ENCODE measurements around the gene CLTCL1.

The CLTCL1 gene

DNA sequence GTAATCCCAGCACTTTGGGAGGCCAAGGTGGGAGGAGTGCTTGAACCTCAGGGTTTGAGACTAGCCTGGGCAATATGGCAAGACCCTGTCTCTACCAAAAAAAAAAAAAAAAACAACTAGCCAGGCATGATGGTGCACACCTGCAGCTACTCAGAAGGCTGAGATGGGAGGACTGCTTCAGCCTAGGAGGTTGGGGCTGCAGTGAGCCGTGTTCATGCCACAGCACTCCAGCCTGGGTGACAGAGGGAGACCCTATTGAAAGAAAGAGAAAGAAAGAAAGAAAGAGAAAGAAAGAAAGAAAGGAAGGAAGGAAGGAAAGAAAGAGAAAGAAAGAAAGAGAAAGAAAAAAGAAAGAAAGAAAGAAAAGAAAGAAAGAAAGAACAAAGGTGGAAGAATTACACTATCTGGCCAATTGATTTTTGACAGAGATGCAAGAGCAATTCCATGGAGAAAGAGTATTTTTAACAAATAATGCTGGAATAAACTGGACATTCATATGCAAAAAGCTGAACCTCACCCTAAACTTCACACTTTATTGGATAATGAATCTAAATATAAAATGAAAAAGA lies 79.1 kb downstream of the CLTCL1 start:
- no peak overlapping the region for H3K4me3 ChIP-seq (ENCODE audit: low read depth, low read length)
- no peak for DNase-seq (ENCODE audit: low read depth)
- TF ChIP-seq, protein P1, sequence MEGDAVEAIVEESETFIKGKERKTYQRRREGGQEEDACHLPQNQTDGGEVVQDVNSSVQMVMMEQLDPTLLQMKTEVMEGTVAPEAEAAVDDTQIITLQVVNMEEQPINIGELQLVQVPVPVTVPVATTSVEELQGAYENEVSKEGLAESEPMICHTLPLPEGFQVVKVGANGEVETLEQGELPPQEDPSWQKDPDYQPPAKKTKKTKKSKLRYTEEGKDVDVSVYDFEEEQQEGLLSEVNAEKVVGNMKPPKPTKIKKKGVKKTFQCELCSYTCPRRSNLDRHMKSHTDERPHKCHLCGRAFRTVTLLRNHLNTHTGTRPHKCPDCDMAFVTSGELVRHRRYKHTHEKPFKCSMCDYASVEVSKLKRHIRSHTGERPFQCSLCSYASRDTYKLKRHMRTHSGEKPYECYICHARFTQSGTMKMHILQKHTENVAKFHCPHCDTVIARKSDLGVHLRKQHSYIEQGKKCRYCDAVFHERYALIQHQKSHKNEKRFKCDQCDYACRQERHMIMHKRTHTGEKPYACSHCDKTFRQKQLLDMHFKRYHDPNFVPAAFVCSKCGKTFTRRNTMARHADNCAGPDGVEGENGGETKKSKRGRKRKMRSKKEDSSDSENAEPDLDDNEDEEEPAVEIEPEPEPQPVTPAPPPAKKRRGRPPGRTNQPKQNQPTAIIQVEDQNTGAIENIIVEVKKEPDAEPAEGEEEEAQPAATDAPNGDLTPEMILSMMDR (IDR thresholded peaks at IDR 0.05; ENCODE audit: control insufficient read depth, extremely low read depth, insufficient read depth): no peak

GRCh38 chr22:19210188-19210587 lies 81.3 kb downstream of the CLTCL1 start:
- TF ChIP-seq, protein P1 (IDR thresholded peaks at IDR 0.05; ENCODE audit: control insufficient read depth, extremely low read depth, insufficient read depth): no peak
- no peak for DNase-seq (ENCODE audit: low read depth)
- no peak overlapping the region for H3K4me3 ChIP-seq (ENCODE audit: low read depth, low read length)

DNA sequence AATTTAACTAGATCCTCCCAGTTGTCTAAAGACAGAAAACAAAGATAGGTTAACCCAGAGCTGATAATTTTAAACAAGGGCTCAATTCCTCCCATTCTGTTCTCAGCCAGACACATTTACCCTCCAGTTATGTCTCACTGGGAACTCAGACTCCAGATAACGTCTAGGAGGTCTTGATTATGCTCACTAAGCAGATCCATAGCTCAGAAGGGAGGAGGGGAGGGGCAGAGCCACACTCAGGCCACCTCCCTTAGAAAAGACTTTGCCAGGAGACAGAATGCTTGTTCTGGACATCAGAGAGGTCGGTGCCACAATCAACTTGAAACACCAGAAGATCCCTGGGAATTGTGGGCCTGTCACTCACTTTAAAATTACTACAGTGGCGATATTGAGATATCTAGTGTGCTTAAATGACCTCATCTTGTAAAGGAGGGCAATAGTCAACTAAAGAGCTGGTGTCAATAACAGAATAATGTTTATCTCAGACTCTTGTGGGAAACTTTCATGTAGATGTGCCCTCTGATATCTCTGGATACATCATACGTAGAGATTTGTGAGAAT lies 83.2 kb downstream of the CLTCL1 start:
- TF ChIP-seq, protein P1 (IDR thresholded peaks at IDR 0.05; ENCODE audit: control insufficient read depth, extremely low read depth, insufficient read depth): no peak
- no peak for DNase-seq (ENCODE audit: low read depth)
- no peak overlapping the region for H3K4me3 ChIP-seq (ENCODE audit: low read depth, low read length)

GRCh38 chr22:19207884-19208283 lies 83.6 kb downstream of the CLTCL1 start:
- no peak overlapping the region for H3K4me3 ChIP-seq (ENCODE audit: low read depth, low read length)
- TF ChIP-seq, protein P1 (IDR thresholded peaks at IDR 0.05; ENCODE audit: control insufficient read depth, extremely low read depth, insufficient read depth): no peak
- no peak for DNase-seq (ENCODE audit: low read depth)

DNA sequence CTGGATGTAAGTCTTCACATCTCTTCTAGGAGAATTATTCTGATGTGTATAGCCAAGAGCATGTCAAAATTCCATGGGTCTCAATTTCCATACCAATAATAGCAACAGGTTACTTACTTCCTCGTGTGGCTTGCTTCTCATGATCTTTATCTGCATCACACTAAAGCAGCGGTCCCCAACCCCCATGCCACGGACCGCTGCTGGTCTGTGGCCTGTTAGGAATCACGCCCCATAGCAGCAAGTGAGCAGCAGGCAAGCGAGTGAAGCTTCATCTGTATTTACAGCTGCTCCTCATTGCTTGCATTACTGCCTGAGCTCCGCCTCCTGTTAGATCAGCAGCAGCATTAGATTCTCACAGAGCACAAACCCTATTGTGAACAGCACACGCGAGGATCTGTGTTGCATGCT lies 84.1 kb downstream of the CLTCL1 start:
- H3K4me3 ChIP-seq (ENCODE audit: low read depth, low read length): no peak overlapping the region
- TF ChIP-seq, protein P1 (IDR thresholded peaks at IDR 0.05; ENCODE audit: control insufficient read depth, extremely low read depth, insufficient read depth): no peak
- no peak for DNase-seq (ENCODE audit: low read depth)

- DNase-seq (ENCODE audit: low read depth): no peak
- TF ChIP-seq, protein P1 (IDR thresholded peaks at IDR 0.05; ENCODE audit: control insufficient read depth, extremely low read depth, insufficient read depth): no peak
- H3K4me3 ChIP-seq (ENCODE audit: low read depth, low read length): no peak overlapping the region
Measured at GRCh38 chr22:19206287-19206686, 85.2 kb downstream of the CLTCL1 start.

GRCh38 chr22:19204640-19205039 lies 86.9 kb downstream of the CLTCL1 start:
- TF ChIP-seq, protein P1 (IDR thresholded peaks at IDR 0.05; ENCODE audit: control insufficient read depth, extremely low read depth, insufficient read depth): no peak
- H3K4me3 ChIP-seq (ENCODE audit: low read depth, low read length): no peak overlapping the region

More at GRCh38 chr22:19204640-19205039, 86.9 kb downstream of the CLTCL1 start:
- DNase-seq (ENCODE audit: low read depth): no peak

All from LNCaP clone FGC (cell line).